ENCODE results near the gene GLYATL1B. TPM values are rescaled to one million over a fixed set of nuclear protein-coding genes. Genes with fewer than 3 reads are reported as not detected.
"Not testable (repeated sequence)": the region's sequence is repeated elsewhere in the genome, so short reads cannot be mapped to it uniquely, and the experiment has no call there.

GLYATL1B gene, protein sequence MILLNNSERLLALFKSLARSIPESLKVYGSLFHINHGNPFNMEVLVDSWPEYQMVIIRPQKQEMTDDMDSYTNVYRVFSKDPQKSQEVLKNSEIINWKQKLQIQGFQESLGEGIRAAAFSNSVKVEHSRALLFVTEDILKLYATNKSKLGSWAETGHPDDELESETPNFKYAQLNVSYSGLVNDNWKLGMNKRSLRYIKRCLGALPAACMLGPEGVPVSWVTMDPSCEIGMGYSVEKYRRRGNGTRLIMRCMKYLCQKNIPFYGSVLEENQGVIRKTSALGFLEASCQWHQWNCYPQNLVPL
- polyA plus RNA-seq (not detected in 2 replicates), polyA minus RNA-seq (not detected in 2 replicates)

DNA sequence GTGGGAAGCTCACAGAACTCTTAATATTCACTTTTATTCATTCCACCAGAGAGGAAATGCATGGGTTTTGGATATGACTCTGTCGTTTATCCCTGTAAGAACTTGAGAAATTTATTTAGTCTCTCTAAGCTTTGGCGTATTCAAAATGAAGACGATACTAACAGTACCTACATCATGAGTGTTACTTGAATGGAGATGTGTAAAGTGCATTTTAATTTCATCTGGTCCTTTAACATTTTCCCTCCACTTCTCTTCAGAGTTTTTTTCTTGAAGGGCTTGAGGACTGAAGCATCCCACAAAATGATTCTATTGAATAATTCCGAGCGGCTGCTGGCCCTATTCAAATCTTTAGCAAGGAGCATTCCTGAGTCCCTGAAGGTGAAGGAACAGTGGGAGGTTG is at the start of gene GLYATL1B:
GLYATL1B (plus strand) TSS at position 301 of the 400 bp plus-strand sequence; CDS start at position 301, 0 bp downstream.
- not testable (repeated sequence) for H4K20me1 ChIP-seq (ENCODE audit: insufficient read depth); H3K79me2 ChIP-seq (replicated peaks; ENCODE audit: insufficient read depth, low read length); H3K9ac ChIP-seq (ENCODE audit: low read length); H3K4me3 ChIP-seq (ENCODE audit: low read length); H2AFZ ChIP-seq (ENCODE audit: low read depth, low read length); H3K36me3 ChIP-seq (ENCODE audit: insufficient read depth, low read length); H3K27ac ChIP-seq (ENCODE audit: low read length); H3F3A ChIP-seq (ENCODE audit: insufficient read depth, low read length, poor library complexity, severe bottlenecking); H3K9me2 ChIP-seq (ENCODE audit: insufficient read depth, low read length); H3K4me2 ChIP-seq (ENCODE audit: low read length); H3K9me3 ChIP-seq (ENCODE audit: low read length); H3K27me3 ChIP-seq (ENCODE audit: insufficient read depth, low read depth, low read length)

DNA sequence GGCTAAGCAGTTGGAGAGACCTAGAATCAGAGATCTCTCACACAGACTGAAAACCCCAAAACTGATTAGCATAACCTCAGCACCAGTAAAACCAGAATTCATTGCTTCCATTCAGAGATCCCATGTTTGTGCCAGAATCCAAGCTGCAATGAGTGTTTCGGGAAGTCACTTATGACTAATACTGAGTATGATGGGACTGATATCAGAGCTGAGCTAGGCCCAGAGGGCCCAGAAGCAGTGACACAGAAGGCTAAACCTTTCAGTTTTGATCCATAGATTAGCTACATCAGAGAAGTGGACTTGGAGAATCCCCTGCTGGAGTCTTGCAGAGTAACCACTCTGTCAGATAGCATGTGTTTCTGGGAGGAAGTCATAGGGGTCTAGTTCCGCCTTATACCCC is 49.6 kb upstream of the GLYATL1B start:
- not testable (repeated sequence) for H3K9ac ChIP-seq (ENCODE audit: low read length); H3K36me3 ChIP-seq (ENCODE audit: insufficient read depth, low read length); H3K27ac ChIP-seq (ENCODE audit: low read length); H4K20me1 ChIP-seq (ENCODE audit: insufficient read depth); H3K9me2 ChIP-seq (ENCODE audit: insufficient read depth, low read length); H3K79me2 ChIP-seq (replicated peaks; ENCODE audit: insufficient read depth, low read length); H2AFZ ChIP-seq (ENCODE audit: low read depth, low read length); H3K4me2 ChIP-seq (ENCODE audit: low read length); H3K4me3 ChIP-seq (ENCODE audit: low read length); H3F3A ChIP-seq (ENCODE audit: insufficient read depth, low read length, poor library complexity, severe bottlenecking); H3K27me3 ChIP-seq (ENCODE audit: insufficient read depth, low read depth, low read length); H3K9me3 ChIP-seq (ENCODE audit: low read length)

DNA sequence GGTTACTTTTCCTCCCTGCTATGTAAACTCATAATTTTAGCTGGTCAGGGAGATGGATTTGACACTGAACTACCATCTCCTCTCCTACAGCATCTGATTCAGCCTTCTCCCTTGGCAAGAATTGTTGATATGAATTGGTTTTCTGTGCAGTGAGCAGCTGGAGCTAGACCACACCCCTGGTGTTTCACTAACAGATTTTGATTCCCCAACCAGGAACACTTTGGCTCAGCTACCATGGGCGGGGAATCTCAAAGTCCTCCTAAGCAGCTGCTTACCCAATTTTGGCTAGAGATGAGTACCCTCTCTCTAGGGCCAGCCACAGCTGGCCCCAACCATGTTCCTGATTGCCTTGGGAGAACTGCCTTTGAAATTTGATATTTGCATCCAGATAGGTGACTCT is 48.7 kb upstream of the GLYATL1B start:
- H3K27ac ChIP-seq (ENCODE audit: low read length); H3K36me3 ChIP-seq (ENCODE audit: insufficient read depth, low read length); H3K27me3 ChIP-seq (ENCODE audit: insufficient read depth, low read depth, low read length); H3K79me2 ChIP-seq (replicated peaks; ENCODE audit: insufficient read depth, low read length); H3K4me3 ChIP-seq (ENCODE audit: low read length); H3K9me3 ChIP-seq (ENCODE audit: low read length); H3F3A ChIP-seq (ENCODE audit: insufficient read depth, low read length, poor library complexity, severe bottlenecking); H2AFZ ChIP-seq (ENCODE audit: low read depth, low read length); H3K4me2 ChIP-seq (ENCODE audit: low read length); H3K9me2 ChIP-seq (ENCODE audit: insufficient read depth, low read length); H4K20me1 ChIP-seq (ENCODE audit: insufficient read depth); H3K9ac ChIP-seq (ENCODE audit: low read length): not testable (repeated sequence)

DNA sequence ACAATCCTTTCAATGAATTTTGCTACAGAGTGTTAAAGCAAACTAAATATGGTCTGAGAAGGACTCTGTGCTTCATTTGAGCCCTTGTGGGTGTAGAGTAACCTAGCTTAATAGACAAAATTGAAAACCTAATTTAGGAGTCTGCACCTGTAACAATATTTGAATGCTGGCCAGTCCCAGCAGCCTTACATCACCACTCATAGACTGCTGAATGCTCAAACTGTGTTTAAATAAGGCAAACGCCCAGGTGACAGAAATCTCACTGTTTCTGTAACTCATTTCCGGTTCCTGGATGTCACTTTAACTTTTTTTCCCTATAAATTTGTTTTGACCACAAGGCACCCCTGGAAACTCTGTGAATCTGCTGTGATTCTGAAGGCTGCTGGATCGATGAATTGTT is 45.5 kb upstream of the GLYATL1B start:
- H4K20me1 ChIP-seq (ENCODE audit: insufficient read depth) = no peaks in the 10 kb centered on the region
- no peaks in the 10 kb centered on the region for H3F3A ChIP-seq (ENCODE audit: insufficient read depth, low read length, poor library complexity, severe bottlenecking)
- no peaks in the 10 kb centered on the region for H3K9me2 ChIP-seq (ENCODE audit: insufficient read depth, low read length)
- no peaks in the 10 kb centered on the region for H3K79me2 ChIP-seq (replicated peaks; ENCODE audit: insufficient read depth, low read length)
- H3K27me3 ChIP-seq (ENCODE audit: insufficient read depth, low read depth, low read length) = no peaks in the 10 kb centered on the region
- H3K4me2 ChIP-seq (ENCODE audit: low read length) = no peak overlapping the region
- no peak overlapping the region for H3K4me3 ChIP-seq (ENCODE audit: low read length)
- H2AFZ ChIP-seq (ENCODE audit: low read depth, low read length) = no peak overlapping the region
- no peaks in the 10 kb centered on the region for H3K36me3 ChIP-seq (ENCODE audit: insufficient read depth, low read length)
- no peaks in the 10 kb centered on the region for H3K9me3 ChIP-seq (ENCODE audit: low read length)
- no peak overlapping the region for H3K9ac ChIP-seq (ENCODE audit: low read length)
- H3K27ac ChIP-seq (ENCODE audit: low read length) = no peak overlapping the region
- TF ChIP-seq SMC3 (conservative IDR thresholded peaks at IDR 0.05; ENCODE audit: poor library complexity) = no peak
- no peak for TF ChIP-seq POLR2AphosphoS5 (IDR thresholded peaks at IDR 0.05)
- TF ChIP-seq EP300 (conservative IDR thresholded peaks at IDR 0.05; ENCODE audit: poor library complexity, severe bottlenecking) = no peak
- TF ChIP-seq RAD21 (conservative IDR thresholded peaks at IDR 0.05) = no peak
- TF ChIP-seq, protein P1, sequence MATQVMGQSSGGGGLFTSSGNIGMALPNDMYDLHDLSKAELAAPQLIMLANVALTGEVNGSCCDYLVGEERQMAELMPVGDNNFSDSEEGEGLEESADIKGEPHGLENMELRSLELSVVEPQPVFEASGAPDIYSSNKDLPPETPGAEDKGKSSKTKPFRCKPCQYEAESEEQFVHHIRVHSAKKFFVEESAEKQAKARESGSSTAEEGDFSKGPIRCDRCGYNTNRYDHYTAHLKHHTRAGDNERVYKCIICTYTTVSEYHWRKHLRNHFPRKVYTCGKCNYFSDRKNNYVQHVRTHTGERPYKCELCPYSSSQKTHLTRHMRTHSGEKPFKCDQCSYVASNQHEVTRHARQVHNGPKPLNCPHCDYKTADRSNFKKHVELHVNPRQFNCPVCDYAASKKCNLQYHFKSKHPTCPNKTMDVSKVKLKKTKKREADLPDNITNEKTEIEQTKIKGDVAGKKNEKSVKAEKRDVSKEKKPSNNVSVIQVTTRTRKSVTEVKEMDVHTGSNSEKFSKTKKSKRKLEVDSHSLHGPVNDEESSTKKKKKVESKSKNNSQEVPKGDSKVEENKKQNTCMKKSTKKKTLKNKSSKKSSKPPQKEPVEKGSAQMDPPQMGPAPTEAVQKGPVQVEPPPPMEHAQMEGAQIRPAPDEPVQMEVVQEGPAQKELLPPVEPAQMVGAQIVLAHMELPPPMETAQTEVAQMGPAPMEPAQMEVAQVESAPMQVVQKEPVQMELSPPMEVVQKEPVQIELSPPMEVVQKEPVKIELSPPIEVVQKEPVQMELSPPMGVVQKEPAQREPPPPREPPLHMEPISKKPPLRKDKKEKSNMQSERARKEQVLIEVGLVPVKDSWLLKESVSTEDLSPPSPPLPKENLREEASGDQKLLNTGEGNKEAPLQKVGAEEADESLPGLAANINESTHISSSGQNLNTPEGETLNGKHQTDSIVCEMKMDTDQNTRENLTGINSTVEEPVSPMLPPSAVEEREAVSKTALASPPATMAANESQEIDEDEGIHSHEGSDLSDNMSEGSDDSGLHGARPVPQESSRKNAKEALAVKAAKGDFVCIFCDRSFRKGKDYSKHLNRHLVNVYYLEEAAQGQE (IDR thresholded peaks at IDR 0.05; ENCODE audit: borderline replicate concordance) = no peak
- no peak for TF ChIP-seq TAF1 (IDR thresholded peaks at IDR 0.05; ENCODE audit: low read depth)
- no peak for TF ChIP-seq MXI1 (conservative IDR thresholded peaks at IDR 0.05; ENCODE audit: poor library complexity, severe bottlenecking)
- TF ChIP-seq EZH2 (IDR thresholded peaks at IDR 0.05; ENCODE audit: borderline replicate concordance, insufficient read depth, low read length, poor library complexity, severe bottlenecking) = no peak
- TF ChIP-seq, protein P2, sequence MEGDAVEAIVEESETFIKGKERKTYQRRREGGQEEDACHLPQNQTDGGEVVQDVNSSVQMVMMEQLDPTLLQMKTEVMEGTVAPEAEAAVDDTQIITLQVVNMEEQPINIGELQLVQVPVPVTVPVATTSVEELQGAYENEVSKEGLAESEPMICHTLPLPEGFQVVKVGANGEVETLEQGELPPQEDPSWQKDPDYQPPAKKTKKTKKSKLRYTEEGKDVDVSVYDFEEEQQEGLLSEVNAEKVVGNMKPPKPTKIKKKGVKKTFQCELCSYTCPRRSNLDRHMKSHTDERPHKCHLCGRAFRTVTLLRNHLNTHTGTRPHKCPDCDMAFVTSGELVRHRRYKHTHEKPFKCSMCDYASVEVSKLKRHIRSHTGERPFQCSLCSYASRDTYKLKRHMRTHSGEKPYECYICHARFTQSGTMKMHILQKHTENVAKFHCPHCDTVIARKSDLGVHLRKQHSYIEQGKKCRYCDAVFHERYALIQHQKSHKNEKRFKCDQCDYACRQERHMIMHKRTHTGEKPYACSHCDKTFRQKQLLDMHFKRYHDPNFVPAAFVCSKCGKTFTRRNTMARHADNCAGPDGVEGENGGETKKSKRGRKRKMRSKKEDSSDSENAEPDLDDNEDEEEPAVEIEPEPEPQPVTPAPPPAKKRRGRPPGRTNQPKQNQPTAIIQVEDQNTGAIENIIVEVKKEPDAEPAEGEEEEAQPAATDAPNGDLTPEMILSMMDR (IDR thresholded peaks at IDR 0.05; ENCODE audit: poor library complexity, severe bottlenecking) = no peak

DNA sequence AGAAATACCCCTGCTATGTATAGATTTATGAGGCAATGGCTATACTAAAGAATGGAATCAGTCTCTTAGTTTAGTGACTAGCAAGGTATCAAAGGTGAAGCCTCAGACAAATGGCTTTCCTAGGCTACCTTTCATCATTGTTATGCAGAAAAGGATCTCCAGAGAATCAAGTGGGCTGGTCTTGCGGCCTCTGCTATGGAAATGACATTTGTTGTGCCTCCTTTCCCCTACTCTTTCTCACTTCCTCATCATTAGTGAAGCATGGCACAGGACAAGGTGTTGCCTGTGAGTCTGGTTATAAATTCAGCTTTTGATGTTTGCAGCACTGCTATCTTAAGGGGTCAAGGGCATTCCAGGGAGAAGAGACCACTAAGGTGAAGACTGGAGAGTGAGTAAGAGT is 34.7 kb upstream of the GLYATL1B start:
- H3K4me2 ChIP-seq (ENCODE audit: low read length); H3K9me2 ChIP-seq (ENCODE audit: insufficient read depth, low read length); H3F3A ChIP-seq (ENCODE audit: insufficient read depth, low read length, poor library complexity, severe bottlenecking); H3K4me3 ChIP-seq (ENCODE audit: low read length); H3K27me3 ChIP-seq (ENCODE audit: insufficient read depth, low read depth, low read length); H3K9ac ChIP-seq (ENCODE audit: low read length); H4K20me1 ChIP-seq (ENCODE audit: insufficient read depth); H3K36me3 ChIP-seq (ENCODE audit: insufficient read depth, low read length); H3K27ac ChIP-seq (ENCODE audit: low read length); H3K9me3 ChIP-seq (ENCODE audit: low read length); H2AFZ ChIP-seq (ENCODE audit: low read depth, low read length); H3K79me2 ChIP-seq (replicated peaks; ENCODE audit: insufficient read depth, low read length): not testable (repeated sequence)
